OCI-LY3 (cell line): ENCODE measurements around the gene ANKRD36B.
"Not testable (repeated sequence)": the region's sequence is repeated elsewhere in the genome, so short reads cannot be mapped to it uniquely, and the experiment has no call there.

ENCODE experiments used
- EZH2phosphoT487 ChIP-seq: fragments of 200-600 bp; shearing (Covaris generic); IDR thresholded peaks from 2 replicates; pipeline ENCODE4 v1.6.1; 2018; ENCODE audit warnings: antibody characterized with exemption, mixed run types, low read depth
- TF ChIP-seq, protein P1 (sequence below): fragments of 200-600, 300-600 bp; sonication (generic); IDR thresholded peaks from 2 replicates; pipeline ENCODE4 v1.5.1; 2014; ENCODE audit warnings: antibody characterized with exemption, low read length, low read depth

DNA sequence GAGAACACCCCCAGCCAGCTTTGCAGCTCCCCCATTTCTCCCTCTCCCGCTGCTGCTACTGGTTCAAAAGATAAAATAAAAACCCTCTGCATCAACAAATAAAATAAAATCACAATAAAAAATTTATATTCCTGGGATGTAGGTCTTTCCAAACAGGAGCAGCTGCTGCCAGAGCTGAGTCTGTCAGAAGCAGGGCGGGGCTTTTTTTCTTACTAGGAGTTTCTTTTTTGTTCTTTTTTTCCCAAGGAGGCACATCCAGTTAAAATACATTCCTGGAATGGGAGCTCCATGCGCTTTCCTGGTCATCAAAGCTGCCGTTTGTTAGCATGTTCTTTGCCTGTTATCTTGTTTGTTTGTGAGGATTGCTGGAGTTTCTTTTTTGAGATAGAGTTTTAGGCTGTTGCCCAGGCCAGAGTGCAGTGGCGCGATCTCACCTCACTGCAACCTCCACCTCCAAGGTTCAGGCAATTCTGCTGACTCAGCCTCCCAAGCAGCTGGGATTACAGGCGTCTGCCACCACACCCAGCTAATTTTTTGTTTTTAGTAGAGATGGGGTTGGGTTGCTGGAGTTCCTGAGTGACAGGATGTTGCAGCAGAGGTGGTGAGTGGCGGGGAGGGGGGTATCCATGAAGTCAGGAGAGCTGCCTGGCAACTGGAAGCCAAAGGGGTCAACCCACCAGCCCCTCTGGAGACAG, 35.8 kb upstream of the ANKRD36B start:
- TF ChIP-seq, protein P1, sequence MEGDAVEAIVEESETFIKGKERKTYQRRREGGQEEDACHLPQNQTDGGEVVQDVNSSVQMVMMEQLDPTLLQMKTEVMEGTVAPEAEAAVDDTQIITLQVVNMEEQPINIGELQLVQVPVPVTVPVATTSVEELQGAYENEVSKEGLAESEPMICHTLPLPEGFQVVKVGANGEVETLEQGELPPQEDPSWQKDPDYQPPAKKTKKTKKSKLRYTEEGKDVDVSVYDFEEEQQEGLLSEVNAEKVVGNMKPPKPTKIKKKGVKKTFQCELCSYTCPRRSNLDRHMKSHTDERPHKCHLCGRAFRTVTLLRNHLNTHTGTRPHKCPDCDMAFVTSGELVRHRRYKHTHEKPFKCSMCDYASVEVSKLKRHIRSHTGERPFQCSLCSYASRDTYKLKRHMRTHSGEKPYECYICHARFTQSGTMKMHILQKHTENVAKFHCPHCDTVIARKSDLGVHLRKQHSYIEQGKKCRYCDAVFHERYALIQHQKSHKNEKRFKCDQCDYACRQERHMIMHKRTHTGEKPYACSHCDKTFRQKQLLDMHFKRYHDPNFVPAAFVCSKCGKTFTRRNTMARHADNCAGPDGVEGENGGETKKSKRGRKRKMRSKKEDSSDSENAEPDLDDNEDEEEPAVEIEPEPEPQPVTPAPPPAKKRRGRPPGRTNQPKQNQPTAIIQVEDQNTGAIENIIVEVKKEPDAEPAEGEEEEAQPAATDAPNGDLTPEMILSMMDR = not testable (repeated sequence)
- TF ChIP-seq EZH2phosphoT487 = not testable (repeated sequence)
